Right lung (tissue), 10 donors: ENCODE results near the gene KCND1. TPM values are rescaled to one million over a fixed set of nuclear protein-coding genes. Genes with fewer than 3 reads are reported as not detected.
A peak's percentile ranks its signal among the peaks of the same experiment; 100 is the strongest.
"Not testable (repeated sequence)": the region's sequence is repeated elsewhere in the genome, so short reads cannot be mapped to it uniquely, and the experiment has no call there.

Experiments
- DNase-seq, 2 donors: peaks; one replicate each; pipeline ENCODE4 v3.0.0-alpha.2; 2013
- long read RNA-seq, 8 donors: transcript quantifications; one replicate each; lab custom pipeline, GENCODE V29; 2026
- polyA plus RNA-seq, 5 donors: library from polyadenylated mRNA; unstranded; fragments of 120-200 nt; gene quantifications; one replicate each; pipeline versions ENCODE4 v1.2.1 to v1.2.3, GENCODE V29; 2013; ENCODE audit warnings: inconsistent platforms in 1 of 5, low replicate concordance in 1 of 5; ENCODE audit not compliant: insufficient read length in 5 of 5, insufficient read depth in 1 of 5

Gene KCND1
- polyA plus RNA-seq, result 1 to 10 TPM; 3.5 to 4.3 (median 4.0) TPM
- long read RNA-seq, donor 1, full-length matches to known transcripts, result 1 of 1 reads
- long read RNA-seq, donor 1, partial matches to known transcripts, result 0 of 1 reads
- long read RNA-seq, donor 1, other reads (novel, unspliced or antisense), result 0 of 1 reads
- long read RNA-seq, donor 2, result 0 reads
- long read RNA-seq, donor 3, result 0 reads
- long read RNA-seq, donor 4, full-length matches to known transcripts, result 1 of 1 reads
- long read RNA-seq, donor 4, partial matches to known transcripts, result 0 of 1 reads
- long read RNA-seq, donor 4, other reads (novel, unspliced or antisense), result 0 of 1 reads
- long read RNA-seq, donor 5, result 0 reads
- long read RNA-seq, donor 6, full-length matches to known transcripts, result 1 of 1 reads
- long read RNA-seq, donor 6, partial matches to known transcripts, result 0 of 1 reads
- long read RNA-seq, donor 6, other reads (novel, unspliced or antisense), result 0 of 1 reads
- long read RNA-seq, donor 7, full-length matches to known transcripts, result 1 of 1 reads
- long read RNA-seq, donor 7, partial matches to known transcripts, result 0 of 1 reads
- long read RNA-seq, donor 7, other reads (novel, unspliced or antisense), result 0 of 1 reads
- long read RNA-seq, donor 8, result 0 reads

GRCh38 chrX:48971249-48972219, at the start of gene KCND1:
TSS of gene KCND1 (minus strand) at chrX:48971844. CDS start at chrX:48970271, 1,573 bp downstream.
- DNase-seq, result peak; percentile 35 to 54

DNA sequence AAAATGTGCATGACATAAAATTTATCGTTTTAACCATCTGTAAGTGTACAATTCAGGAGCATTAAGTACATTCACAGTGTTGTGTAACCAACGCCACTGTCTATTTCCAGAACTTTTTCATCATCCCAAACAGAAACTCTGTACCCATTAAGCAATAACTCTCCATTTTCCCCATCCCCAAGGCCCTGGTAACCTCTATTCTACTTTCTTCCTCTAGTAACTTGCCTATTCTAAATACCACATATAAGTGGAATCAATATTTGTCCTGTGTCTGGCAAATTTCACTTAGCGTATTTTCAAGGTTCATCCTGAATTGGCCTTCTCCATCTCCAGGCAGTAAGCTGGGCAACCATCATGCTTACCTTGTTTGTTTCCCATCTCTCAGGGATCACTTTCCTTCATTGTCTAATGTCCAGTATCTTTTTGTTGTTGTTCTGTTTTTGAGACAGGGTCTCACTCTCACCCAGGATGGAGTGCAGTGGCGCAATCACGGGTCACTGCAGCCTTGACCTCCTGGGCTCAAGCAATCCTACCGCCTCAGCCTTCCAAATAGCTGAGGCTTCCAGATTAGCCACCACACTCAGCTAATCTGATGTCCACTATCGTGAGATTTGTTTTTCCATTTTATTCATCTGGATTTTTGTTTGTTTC, 48.1 kb upstream of the KCND1 start:
- no peak for DNase-seq

DNA sequence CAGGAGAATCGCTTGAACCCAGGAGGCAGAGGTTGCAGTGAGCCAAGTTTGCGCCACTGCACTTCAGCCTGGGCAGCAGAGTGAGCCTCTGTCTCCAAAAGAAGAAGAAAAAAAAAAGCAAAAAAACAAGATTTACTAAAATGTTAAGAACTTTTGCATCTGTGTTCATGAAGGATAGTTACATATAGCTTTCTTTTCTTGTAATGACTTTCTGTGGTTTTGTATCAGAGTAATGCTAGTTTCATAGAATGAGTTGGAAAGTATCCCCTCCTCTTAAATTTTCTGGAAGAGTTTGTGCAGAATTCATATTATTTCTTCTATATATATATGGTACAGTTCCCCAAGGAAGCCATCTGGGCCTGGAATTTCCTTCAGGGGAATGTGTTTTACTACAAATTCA, 47.4 kb upstream of the KCND1 start:
- DNase-seq, result no peak

DNA sequence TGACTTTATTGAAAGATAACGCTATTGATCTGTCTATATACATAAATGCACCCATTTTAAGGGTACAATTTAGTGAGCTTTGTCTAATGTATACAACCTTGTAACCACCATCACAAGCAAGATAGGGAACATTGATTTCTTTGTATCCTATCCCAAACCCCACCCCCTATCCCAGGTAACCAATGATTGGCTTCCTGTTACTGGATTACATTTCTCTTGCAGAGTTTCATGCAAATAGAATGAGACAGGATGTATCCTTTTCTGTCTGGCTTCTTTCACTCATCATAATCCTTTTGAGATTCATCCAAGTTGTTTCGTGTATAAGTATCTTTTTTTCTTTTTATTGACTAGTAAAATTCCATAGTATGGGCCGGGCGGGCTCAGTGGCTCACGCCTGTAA, 32.1 kb upstream of the KCND1 start:
- DNase-seq, result no peak

- DNase-seq, result peak; percentile 87 to 88
Measured at GRCh38 chrX:49002091-49002935, 30.7 kb upstream of the KCND1 start, which contains the start of gene GRIPAP1. TSS of gene GRIPAP1 (minus strand) at chrX:49002264. CDS start at chrX:49002229, 35 bp downstream.

GRCh38 chrX:49001521-49002090, 30.0 kb upstream of the KCND1 start:
- peak in 1 of 2 donors; percentile 18 for DNase-seq

- DNase-seq, result no peak
Measured at GRCh38 chrX:49000636-49001035, 29.0 kb upstream of the KCND1 start.

GRCh38 chrX:48999030-48999429, 27.4 kb upstream of the KCND1 start:
- no peak for DNase-seq

DNA sequence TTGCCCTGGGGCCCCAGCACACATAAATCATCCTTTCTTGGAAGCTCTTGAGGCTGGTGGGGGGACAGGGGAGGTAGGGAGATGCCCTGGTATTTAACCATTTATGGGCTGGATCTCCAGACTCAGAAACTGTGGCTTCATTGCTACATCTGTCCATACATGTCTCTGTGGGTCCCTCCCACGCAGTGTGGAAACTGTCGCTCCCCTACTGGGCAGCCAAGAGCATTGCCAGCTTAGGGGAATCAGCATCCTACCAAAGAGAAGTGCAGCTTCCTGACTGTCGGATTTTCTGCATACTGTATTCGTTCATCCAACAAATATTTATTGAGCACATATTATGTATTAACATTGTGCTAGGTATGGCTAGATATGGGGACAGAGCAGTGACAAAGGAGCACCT, 26.7 kb upstream of the KCND1 start:
- no peak for DNase-seq

DNA sequence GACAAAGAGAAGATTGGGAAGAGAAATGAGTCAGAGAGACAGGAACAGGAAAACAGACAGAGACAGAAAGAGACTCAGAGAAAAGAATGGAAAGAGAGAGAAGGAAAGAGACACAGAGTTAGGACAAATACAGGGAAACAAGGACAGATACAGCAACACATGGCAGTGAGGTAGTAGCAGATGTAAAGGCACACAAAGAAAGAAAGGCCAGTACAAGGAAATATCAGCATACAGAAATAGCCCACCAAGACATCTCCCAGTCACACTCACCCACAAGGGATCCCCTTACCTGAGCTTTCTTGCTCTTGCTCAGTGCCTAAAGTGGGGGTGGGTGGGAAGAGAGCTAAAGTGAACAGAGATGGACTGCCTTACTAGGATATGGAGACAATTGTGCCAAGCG, 26.2 kb upstream of the KCND1 start:
- DNase-seq, result no peak

GRCh38 chrX:48997455-48997854, 25.8 kb upstream of the KCND1 start:
- DNase-seq, result no peak

DNA sequence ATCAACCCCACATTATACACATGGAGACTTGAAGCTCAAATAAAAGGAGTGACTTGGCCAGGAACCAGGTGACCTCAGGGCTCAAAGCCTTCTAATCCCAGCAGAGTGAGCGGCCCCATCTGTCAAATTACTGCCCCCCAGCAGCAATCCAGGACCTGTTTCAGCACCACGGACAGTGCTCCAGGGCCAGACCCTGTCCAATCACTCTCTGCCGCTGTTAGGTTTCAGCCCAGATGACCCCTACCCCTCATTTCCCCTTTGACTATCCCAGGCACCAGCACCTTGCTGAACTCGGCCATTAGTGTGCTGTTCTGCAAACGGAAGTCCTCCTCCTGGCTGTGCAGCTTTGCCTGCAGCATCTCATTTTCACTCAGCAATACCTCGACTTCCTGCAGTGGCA, 25.3 kb upstream of the KCND1 start:
- DNase-seq, result no peak

DNA sequence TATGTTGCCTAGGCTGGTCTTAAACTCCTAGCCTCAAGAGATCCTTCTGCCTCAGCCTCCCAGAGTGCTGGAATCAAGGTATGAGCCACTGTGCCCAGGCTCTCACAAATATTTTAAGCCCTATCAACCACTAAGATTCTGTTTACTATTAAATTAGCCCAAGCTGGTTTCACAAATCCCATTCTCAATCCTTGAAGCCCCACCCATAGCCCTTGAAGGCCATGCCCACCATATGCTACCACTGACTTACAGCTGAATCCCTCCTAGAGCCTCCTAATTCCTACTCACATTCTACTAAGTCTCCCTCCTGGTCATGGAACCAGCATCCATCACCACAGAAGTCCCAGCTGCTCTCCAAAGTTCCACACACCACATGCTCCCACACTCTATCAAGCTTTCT, 20.7 kb upstream of the KCND1 start:
- no peak for DNase-seq

DNA sequence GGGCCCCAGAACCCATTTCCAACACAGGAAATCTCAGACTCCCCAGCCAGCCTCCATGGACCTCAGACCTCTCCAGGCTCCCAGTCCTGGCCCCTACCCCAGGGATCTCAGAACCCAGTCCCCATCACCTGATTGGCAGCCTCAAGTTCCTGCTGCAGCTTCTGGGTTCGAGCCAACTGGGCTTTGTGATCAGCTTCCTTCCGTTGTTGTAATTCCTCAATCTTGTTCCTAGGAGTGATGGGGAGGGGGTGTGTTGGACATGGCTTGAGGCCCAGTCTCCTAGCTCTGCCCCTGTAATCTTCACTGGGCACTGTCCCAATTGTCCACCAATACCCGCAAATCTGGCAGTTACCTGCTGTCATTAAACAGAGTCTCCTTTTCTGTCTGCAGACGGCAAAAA, 17.8 kb upstream of the KCND1 start:
- no peak for DNase-seq

- no peak for DNase-seq
Measured at GRCh38 chrX:48983896-48984295, 12.3 kb upstream of the KCND1 start.

- DNase-seq, result no peak
Measured at GRCh38 chrX:48983081-48983480, 11.4 kb upstream of the KCND1 start.

- no peak for DNase-seq
Measured at GRCh38 chrX:48981178-48981577, 9.5 kb upstream of the KCND1 start.

DNA sequence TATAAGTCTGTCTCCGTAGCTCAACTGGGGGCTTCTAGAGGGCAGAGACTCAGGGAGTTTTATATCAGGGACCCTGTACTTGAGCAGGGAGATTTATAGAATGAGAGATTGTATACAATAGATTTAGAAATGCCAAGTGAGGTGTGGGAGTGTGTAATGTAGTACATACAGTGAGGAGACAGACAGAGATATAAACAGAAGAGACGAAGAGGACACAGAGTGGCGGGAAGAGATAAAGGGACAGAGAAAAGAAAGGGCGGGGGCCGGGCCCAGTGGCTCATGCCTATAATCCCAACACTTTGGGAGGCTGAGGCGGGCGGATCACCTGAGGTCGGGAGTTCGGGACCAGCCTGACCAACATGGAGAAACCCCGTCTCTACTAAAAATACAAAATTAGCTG, 8.7 kb upstream of the KCND1 start:
- DNase-seq, result not testable (repeated sequence)

- no peak for DNase-seq
Measured at GRCh38 chrX:48978226-48978625, 6.6 kb upstream of the KCND1 start.

- DNase-seq, result no peak
Measured at GRCh38 chrX:48976086-48976485, 4.4 kb upstream of the KCND1 start.
